Smooth muscle cell of the coronary artery (primary cell): ENCODE measurements around the gene OR14C36. TPM values are rescaled to one million over a fixed set of nuclear protein-coding genes. Genes with fewer than 3 reads are reported as not detected.

Experiments
- total RNA-seq: library from RNA; depleted of rRNA; stranded (reverse); fragments of >200 nt; gene quantifications from 2 replicates; pipeline ENCODE4 v1.2.3, GENCODE V29; 2014; ENCODE audit warnings: low replicate concordance

The OR14C36 gene
- not detected in 2 replicates for total RNA-seq

DNA sequence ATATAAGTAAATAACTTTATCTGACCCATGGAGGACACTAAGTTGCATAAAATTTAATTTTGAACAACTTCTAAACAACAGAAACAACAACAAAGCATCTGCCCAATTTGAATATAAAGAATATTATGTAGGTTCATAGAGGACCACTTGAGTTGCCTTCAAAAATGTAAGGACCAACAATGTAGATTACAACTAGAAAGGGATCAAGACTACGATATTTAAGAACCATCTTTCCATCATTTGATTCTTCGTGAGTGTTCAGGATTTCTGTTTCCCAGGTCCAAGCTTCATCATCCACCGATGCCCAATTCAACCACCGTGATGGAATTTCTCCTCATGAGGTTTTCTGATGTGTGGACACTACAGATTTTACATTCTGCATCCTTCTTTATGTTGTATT lies at the start of gene OR14C36:
Gene OR14C36 (plus strand): TSS at position 301 of the 400 bp plus-strand sequence. CDS start 0 bp downstream, at position 301.

DNA sequence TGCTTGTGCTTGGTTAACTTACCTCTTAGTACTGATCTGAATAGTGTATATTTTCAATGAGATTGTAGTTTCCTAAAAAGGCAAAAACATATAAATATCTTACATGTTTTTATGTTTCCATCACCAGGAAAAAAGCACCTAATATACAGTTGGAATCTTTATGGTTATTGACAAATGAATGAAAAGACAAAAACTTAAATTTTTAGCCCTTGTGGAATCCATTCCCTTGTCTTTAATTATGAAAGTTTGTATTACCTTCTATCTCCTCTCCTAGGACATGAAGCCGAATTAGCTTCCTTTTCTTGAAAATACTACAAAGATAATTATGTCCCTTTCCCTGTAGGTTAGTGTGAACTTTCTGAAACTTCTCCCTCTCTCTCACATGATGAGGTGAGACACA lies 45.3 kb upstream of the OR14C36 start, which contains the start of gene OR2T12:
Gene OR2T12 (minus strand): TSS at position 101 of the 400 bp plus-strand sequence. CDS start 7,846 bp downstream, outside the sequence.

DNA sequence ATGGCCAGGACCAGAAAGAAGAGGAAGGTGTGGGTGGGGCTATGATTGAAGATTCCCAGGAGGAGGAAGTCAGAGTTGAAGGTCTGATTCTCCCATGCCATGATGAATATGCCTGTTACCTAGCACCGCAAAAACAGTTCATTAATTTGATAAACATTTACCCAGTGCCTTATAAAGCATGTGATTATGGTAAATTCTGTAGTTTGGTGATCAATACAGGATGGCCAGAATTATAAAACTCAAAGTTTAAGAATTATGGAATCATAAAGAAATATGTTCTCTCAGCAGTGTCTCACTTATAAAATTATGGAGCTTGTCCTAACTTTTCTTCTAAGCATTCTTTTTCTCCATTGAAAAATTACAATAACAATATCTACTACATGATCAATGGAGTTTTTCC lies 24.1 kb upstream of the OR14C36 start, which contains the start of gene OR2M7:
Gene OR2M7 (minus strand): TSS at position 101 of the 400 bp plus-strand sequence. CDS start 0 bp downstream, at position 101.

GRCh38 chr1:248361121-248361715 lies 12.6 kb downstream of the OR14C36 start, which contains the start of gene OR2T4:
OR2T4 (plus strand) TSS chr1:248361665; CDS start chr1:248361665, 0 bp downstream.

DNA sequence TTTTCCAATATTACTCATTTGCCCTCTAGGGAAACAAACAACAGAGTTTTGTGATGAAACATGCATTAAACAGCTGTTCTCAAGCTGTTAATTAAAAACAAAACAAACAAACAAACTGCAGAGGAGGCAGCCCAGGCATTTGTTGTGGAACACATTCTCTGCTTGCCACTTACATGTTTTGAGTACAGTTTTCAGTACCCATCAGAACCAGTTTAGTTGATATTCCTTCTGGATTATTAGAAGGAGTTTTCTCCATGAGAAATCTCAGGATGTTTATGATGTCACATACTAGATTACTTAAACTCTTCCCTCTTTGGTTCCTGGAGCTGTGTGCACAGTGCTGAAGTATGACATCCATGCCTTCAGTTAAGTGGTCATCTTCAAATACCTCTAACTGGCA lies 26.9 kb downstream of the OR14C36 start, which contains the start of gene OR2T6:
Gene OR2T6 (plus strand): TSS at position 301 of the 400 bp plus-strand sequence. CDS start 11,863 bp downstream, outside the sequence.

Other genes starting within 250 kb of the OR14C36 start
- gene OR2M5, start 203.6 kb upstream of the OR14C36 start, total RNA-seq = not detected in 2 replicates
- gene OR2M2, start 174.0 kb upstream of the OR14C36 start, total RNA-seq = not detected in 2 replicates
- gene OR2M3, start 151.5 kb upstream of the OR14C36 start, total RNA-seq = not detected in 2 replicates
- not detected in 2 replicates for gene OR2M4, start 117.4 kb upstream of the OR14C36 start, total RNA-seq
- not detected in 2 replicates for gene OR2T33, start 70.8 kb upstream of the OR14C36 start, total RNA-seq
- not detected in 2 replicates for gene OR2T12, start 45.4 kb upstream of the OR14C36 start, total RNA-seq
- gene OR2M7, start 24.2 kb upstream of the OR14C36 start, total RNA-seq = not detected in 2 replicates
- gene OR2T4, start 12.9 kb downstream of the OR14C36 start, total RNA-seq = not detected in 2 replicates
- not detected in 2 replicates for gene OR2T6, start 27.0 kb downstream of the OR14C36 start, total RNA-seq
- gene OR2T1, start 54.3 kb downstream of the OR14C36 start, total RNA-seq = not detected in 2 replicates
- not detected in 2 replicates for gene OR2T2, start 96.9 kb downstream of the OR14C36 start, total RNA-seq
- not detected in 2 replicates for gene OR2T3, start 124.6 kb downstream of the OR14C36 start, total RNA-seq
- gene OR2T5, start 139.8 kb downstream of the OR14C36 start, total RNA-seq = not detected in 2 replicates
- not detected in 2 replicates for gene OR2G6, start 159.3 kb downstream of the OR14C36 start, total RNA-seq
- not detected in 2 replicates for gene OR2T29, start 214.0 kb downstream of the OR14C36 start, total RNA-seq
- gene OR2T34, start 226.0 kb downstream of the OR14C36 start, total RNA-seq = not detected in 2 replicates
- gene OR2T10, start 248.9 kb downstream of the OR14C36 start, total RNA-seq = not detected in 2 replicates